ENCODE data around the gene PJA1.

DNA sequence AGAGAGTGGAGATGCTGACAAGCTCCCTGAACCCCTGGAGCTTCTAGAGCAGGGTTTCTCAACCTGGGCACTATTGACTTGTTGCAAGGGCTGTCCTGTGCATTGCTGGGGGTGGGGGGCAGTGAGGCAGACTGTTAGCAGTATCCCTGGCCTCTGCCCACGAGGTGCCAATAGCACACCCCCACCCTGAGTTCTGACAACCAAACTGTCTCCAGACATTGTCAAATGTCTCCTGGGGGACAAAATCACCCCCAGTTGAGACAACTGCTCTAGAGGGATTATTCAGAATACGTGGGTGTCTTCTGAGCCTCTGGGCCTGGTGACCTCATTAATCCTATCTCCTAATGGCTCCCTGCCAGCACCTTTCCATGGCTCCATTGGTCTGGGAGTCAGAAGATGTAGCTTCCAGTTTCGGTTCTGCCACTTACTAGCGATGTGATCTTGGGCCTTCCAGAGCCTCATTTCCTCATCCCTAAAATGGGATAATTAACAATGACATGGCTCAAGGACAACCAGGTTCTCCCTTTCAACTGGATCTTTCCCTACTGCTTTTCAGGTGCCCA is 17.6 kb upstream of the PJA1 start:
- TF ChIP-seq, protein P1, sequence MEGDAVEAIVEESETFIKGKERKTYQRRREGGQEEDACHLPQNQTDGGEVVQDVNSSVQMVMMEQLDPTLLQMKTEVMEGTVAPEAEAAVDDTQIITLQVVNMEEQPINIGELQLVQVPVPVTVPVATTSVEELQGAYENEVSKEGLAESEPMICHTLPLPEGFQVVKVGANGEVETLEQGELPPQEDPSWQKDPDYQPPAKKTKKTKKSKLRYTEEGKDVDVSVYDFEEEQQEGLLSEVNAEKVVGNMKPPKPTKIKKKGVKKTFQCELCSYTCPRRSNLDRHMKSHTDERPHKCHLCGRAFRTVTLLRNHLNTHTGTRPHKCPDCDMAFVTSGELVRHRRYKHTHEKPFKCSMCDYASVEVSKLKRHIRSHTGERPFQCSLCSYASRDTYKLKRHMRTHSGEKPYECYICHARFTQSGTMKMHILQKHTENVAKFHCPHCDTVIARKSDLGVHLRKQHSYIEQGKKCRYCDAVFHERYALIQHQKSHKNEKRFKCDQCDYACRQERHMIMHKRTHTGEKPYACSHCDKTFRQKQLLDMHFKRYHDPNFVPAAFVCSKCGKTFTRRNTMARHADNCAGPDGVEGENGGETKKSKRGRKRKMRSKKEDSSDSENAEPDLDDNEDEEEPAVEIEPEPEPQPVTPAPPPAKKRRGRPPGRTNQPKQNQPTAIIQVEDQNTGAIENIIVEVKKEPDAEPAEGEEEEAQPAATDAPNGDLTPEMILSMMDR (conservative IDR thresholded peaks at IDR 0.05; ENCODE audit: low read length), result no peak
- TF ChIP-seq EZH2phosphoT487 (IDR thresholded peaks at IDR 0.05; ENCODE audit: borderline replicate concordance), result no peak

Data from Loucy (cell line).